GM12875 (cell line): ENCODE results near the gene AKIRIN2.

Experiments
- H3K4me3 ChIP-seq: one replicate; pipeline ENCODE4 v1.5.1; 2011; ENCODE audit warnings: low read depth, low read length, control low read depth
- TF ChIP-seq, protein P1 (sequence below): IDR thresholded peaks from 2 replicates; pipeline ENCODE4 v1.5.1; 2011; ENCODE audit warnings: low read depth, mild to moderate bottlenecking, control low read depth, inconsistent platforms, low read length, moderate library complexity, borderline replicate concordance; ENCODE audit not compliant: insufficient read depth

The AKIRIN2 gene

DNA sequence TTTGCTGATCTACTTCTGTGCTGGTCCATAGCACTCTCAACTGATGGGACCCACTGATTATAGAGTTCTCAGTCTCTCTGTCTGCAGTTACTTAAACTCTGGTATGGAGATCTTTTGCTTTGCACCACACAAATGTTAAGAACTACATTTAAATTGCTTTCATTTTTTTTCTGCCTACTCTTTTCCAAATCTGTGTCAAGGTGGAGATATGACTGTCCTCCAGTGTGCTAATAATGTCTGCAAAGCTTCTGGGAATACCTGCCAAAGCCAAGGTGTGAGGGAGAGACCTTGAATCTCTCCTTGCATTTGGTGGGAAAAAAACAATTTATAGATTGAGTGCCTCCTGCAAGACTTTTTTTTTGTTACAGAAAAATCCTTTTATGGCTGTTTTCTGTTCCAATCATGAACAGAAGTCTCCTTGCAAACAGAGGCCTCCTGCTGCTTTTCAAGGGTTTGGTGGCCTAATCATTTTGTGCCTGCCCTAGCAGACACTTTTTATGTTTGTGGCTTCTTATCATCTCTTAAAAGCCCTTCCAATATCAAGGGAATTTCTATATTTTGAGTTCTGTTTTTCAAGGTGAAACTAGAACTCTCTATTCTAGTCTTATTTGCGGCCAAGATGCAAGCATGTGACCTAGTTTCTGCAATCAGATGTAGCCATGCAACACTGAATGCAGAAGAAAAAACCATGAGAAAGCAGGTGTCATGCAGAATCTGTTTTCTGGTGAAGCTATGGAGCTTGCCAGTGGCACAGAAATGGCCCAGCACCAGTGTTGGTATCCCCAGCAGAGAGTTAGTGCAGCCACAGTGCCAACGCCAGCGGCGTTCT, 23.2 kb upstream of the AKIRIN2 start:
- TF ChIP-seq, protein P1, sequence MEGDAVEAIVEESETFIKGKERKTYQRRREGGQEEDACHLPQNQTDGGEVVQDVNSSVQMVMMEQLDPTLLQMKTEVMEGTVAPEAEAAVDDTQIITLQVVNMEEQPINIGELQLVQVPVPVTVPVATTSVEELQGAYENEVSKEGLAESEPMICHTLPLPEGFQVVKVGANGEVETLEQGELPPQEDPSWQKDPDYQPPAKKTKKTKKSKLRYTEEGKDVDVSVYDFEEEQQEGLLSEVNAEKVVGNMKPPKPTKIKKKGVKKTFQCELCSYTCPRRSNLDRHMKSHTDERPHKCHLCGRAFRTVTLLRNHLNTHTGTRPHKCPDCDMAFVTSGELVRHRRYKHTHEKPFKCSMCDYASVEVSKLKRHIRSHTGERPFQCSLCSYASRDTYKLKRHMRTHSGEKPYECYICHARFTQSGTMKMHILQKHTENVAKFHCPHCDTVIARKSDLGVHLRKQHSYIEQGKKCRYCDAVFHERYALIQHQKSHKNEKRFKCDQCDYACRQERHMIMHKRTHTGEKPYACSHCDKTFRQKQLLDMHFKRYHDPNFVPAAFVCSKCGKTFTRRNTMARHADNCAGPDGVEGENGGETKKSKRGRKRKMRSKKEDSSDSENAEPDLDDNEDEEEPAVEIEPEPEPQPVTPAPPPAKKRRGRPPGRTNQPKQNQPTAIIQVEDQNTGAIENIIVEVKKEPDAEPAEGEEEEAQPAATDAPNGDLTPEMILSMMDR, result no peak
- H3K4me3 ChIP-seq, result no peak overlapping the region

DNA sequence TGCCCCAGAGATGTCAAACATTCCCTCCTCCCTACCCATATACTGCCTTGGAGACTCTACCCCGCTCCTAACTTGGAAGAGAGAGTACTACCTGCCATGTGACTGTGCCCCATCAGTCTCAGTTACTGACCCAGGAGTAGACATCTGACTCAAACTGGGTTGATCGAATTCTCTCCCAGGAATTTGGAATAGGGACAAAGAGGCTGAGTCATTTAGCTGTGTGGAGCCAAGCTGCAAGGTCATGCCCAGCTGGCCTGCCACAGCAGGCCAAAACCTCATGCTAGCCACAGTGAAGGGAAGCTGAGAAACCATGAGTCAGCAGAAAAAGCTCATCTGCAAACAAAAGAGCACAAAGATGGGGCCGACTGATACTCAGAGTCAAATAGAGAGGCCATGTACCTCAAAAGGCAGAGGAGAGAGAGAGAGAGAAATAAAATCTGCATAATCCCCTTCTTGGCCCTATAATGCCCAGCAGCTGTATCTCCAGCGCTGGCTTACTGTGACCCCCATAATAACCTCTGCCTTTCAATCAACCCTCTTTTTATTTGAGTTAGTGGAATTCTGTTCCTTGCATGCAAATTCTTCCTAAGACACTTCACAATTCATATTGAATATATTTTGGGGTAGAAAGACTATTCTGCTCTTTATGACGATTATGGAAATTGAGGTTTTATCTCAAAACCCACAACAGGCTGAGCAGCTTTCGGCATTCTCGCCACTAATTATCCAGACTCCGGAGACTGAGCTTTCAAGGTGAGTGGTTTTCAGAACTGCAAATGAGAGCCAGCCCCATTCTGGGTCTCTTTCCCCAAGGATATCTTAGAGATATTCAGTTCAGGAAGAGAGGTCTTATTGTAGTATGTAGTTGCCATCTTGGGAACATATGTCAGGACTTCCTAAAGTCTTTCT, 21.4 kb upstream of the AKIRIN2 start:
- no peak overlapping the region for H3K4me3 ChIP-seq
- TF ChIP-seq, protein P1, result no peak

DNA sequence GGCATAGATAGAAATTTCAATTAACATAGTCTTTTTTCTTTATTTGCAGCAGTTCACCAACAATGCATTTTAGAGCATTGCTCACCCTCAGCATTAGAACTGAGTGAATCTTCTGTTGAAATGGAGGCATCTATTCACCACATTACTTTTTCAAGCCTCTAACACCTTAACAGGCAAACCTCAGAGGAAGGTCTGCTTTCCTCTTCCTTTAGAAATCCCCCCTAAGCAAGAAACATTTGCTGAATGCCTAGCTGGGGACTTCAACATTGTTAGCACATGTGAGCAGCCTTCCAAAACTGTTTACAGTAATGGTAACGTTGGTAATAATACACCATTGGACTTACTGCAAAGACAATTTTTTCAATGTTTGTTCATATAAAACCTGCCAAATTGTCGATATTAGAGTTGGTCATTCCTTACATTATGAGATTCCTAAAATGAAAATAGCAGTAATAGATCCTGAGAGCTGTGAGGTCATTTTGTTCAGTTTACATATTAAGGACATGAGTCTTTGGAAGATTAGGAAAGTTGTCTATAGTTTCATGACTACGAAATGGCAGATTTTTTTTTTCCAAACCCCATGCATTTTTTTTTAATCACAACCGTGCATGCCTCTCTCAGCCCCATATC, 20.6 kb upstream of the AKIRIN2 start:
- TF ChIP-seq, protein P1, result no peak
- H3K4me3 ChIP-seq, result no peak overlapping the region

DNA sequence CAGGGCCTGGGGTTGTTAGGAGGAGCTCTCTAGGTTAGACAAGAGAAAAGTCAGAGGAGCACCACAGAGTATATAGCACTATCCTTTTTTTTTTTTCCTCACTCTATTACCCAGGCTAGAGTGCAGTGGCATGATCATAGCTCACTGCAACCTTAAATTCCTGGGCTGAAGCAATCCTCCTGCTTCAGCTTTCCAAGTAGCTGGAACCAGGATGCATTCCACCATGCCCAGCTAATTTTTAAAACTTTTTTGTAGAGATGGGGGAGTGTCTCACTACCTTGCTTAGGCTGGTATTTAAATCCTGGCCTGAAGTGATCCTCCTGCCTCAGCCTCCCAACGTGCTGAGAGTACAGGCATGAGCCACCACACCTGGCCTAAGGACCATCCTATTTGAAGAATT, 19.3 kb upstream of the AKIRIN2 start:
- TF ChIP-seq, protein P1, result no peak
- H3K4me3 ChIP-seq, result no peak overlapping the region

DNA sequence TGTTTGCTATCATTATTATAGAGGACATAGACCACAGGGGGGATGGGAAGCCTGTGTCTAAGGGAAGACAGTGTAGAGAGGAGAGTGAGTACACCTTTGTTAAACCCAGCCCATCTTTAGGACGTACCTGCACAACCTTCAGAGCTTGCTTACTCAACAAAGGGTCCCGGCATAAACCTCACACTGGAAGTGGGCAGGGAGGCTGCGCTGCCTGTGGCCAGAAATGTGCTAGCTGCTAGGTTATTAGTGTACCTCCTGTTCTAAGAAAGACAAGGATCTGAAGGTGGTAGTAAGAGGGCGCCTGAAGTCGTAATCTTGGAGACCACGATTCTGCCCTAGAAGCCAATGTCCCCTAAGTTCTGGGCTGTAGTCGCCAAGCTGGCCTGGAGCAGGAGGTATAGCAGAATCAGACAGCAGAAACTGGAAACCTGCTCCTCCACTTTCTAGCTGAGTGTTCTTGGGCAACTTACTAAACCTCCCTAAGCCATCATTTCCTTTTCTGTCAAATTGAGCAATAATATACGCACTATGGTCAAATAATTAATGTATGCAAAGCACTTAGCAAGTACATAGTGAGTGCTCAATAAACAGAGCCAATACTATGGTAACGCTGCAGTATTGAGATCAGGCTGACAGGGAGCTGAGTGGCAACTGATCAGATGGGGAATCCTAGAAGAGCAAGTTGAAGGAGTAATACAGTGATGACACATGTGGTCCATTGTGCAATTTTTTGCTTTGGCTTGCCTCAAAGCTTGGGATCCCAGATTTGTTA, 16.8 kb upstream of the AKIRIN2 start:
- TF ChIP-seq, protein P1, result no peak
- no peak overlapping the region for H3K4me3 ChIP-seq

DNA sequence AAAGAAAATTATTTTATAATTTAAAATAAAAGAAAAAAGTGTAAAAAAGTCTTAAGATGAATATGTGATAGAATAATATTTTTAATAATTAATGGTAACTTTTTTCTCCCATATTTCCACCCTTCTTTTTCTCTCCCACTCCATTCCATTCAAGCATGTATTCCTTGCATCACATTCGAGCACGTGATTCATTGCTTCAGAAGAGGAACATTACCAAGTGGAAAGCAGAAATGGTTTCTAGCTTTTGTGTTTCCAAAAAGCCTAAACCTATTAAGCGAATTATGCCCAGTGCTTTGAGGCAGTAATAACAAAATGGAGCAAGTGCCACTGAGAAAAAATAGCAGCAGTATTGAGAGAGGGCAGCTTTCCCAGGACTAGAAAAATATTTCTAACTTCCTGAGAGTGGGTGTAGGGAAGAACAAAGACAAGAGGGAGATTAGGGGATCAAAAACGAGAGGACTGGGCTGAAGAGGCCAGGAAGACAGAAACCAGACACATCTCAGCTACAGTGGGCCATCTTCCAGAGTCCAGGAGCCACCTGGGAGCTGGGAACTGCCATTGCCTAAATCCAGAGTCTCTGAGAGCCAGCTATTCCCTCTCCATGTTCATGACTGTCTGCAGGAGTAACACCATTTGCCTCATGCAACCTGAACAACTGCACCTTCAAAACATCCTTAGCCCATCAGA, 15.0 kb upstream of the AKIRIN2 start:
- TF ChIP-seq, protein P1, result no peak
- no peak overlapping the region for H3K4me3 ChIP-seq
